Activated naive CD4-positive, alpha-beta T cell treated with anti-CD3 and anti-CD28 coated beads, Interleukin-2, amount 50 U/mL, for 24 hours (primary cell): ENCODE data around the gene CBR3.

Experiments
- H3K27ac Mint-ChIP-seq: one replicate; pipeline ENCODE4 v1.8.0; 2021; ENCODE audit warnings: mild to moderate bottlenecking, mixed read lengths
- H3K27me3 Mint-ChIP-seq: one replicate; pipeline ENCODE4 v1.8.0; 2021; ENCODE audit warnings: mixed read lengths
- H3K36me3 Mint-ChIP-seq: one replicate; pipeline ENCODE4 v1.8.0; 2021; ENCODE audit warnings: mixed read lengths
- H3K4me1 Mint-ChIP-seq: one replicate; pipeline ENCODE4 v1.8.0; 2021; ENCODE audit warnings: mixed read lengths
- H3K4me3 Mint-ChIP-seq: one replicate; pipeline ENCODE4 v1.8.0; 2021; ENCODE audit warnings: mild to moderate bottlenecking, mixed read lengths
- H3K9me3 Mint-ChIP-seq: one replicate; pipeline ENCODE4 v1.8.0; 2021; ENCODE audit warnings: mixed read lengths

Gene CBR3

DNA sequence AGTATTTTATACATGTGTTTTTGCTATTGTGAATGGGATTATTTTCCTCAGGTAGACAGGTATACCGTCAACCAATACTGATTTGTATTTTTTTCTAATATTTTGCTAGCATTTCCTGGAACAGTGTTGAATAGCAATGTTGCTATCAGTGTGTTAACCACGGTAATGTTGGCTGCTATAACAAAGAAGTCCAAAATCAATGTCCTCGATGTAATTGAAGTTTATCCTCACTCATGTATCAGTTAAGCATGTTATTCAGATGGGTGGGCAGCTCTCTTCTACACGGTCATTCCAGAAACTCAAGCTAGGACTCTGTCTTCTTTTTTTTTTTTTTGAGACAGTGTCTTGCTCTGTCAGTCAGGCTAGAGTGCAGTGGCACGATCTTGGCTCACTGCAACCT lies 46.1 kb downstream of the CBR3 start:
- Mint-ChIP-seq H3K4me1 (peaks cover 17% of the 10 kb centered on the region), H3K9me3 (no peaks in the 10 kb centered on the region), H3K36me3 (peaks cover 2% of the 10 kb centered on the region), H3K27ac (no peak overlapping the region), H3K4me3 (no peak overlapping the region), H3K27me3 (no peaks in the 10 kb centered on the region)

DNA sequence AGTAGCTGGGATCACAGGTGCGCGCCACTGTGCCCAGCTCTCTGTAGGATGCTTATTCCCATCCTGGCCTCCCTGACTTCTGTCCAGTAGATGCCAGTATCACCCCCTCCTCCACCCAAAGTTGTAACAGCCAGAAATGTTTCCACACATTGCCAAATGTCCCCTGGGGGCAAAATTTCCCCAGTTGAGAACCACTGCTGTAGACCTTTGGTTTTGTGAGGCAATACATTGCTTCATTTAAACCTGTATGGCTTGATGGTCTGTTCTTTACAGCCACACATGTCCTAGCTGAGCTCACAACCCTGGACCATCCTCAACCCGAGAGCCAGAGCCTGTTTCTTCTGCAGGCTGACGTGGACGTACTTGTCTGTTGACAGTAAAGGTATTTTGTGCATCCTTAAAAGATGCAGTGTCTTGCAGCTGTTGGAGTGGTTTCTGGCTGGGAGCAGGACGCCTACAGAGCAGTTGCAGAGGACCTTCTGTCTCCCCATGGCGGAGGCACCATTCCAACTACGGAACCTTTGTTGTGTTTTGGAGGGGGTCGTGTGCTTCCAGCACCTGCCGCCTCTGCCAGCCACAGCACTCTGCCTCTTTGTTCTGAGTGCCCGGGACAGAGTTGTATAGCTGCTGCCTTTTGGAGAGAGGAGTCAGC lies 48.4 kb downstream of the CBR3 start:
- peaks cover 12% of the 10 kb centered on the region for H3K4me1 Mint-ChIP-seq

DNA sequence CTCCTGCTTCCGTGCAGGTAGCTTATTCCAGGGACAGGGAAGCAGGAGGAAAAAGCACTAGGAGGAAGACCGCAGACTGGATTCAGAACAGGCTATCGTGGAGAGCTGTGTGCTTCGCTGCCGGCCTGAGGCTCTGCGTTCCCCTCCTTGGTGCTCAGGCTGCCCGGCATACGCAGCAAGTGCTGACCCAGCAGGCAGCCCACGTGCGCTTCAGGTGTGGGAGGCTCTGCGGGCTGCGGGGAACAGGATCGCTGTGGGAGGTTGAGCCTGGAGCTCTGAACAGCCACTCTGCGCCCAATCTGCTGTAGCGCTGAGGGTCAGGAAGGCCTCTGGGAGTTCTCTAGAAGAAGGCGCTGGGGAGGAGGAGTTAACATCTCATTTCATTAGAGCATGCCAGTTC lies 49.7 kb downstream of the CBR3 start:
- peaks cover 17% of the 10 kb centered on the region for H3K4me1 Mint-ChIP-seq
- no peak overlapping the region for H3K27ac Mint-ChIP-seq
- H3K9me3 Mint-ChIP-seq: no peaks in the 10 kb centered on the region
- H3K4me3 Mint-ChIP-seq: no peak overlapping the region
- H3K27me3 Mint-ChIP-seq: no peaks in the 10 kb centered on the region
- no peaks in the 10 kb centered on the region for H3K36me3 Mint-ChIP-seq

More for the DNA sequence above, 48.4 kb downstream of the CBR3 start:
- Mint-ChIP-seq H3K9me3 (no peaks in the 10 kb centered on the region), H3K27me3 (no peaks in the 10 kb centered on the region), H3K27ac (no peak overlapping the region), H3K36me3 (peaks cover 2% of the 10 kb centered on the region), H3K4me3 (no peak overlapping the region)

DNA sequence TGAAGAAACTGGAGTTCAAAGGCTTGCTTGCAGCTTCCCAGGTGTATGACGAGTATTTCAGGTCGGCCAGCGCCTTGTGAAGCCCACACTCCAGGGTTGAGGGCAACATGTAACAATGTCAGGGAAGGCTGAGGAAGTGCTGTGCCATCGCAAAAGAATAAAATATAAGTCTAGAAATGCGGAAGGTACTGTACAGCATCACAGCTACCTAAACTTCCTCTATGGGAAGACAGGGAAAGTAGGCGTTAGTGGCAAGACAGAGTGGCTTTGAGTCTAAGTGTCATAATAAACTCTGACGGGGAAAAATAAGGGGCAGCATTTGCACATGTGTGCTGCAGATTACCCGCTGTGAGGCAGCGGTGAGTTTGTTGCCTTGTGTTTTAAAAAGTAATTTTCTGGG lies 50.6 kb downstream of the CBR3 start:
- Mint-ChIP-seq H3K27ac (no peak overlapping the region), H3K4me1 (peaks cover 17% of the 10 kb centered on the region), H3K4me3 (no peak overlapping the region), H3K27me3 (no peaks in the 10 kb centered on the region), H3K36me3 (no peaks in the 10 kb centered on the region), H3K9me3 (no peaks in the 10 kb centered on the region)

DNA sequence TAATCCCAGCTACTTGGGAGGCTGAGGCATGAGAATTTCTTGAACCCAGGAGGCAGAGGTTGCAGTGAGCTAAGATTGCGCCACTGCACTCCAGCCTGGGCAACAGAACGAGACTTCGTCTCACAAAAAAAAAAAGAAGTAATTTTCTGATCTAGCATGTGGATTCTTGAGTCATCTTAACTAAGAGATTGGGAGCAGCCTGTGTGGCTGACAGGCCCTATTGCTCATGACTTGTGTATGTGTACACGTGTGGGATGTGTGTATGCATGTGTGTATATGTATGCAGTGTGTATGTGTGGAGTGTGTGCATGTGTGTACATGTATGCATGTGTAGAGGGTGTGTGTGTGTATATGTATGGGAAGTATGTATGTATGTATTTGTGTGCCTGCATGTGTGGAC lies 51.2 kb downstream of the CBR3 start:
- no peaks in the 10 kb centered on the region for H3K27me3 Mint-ChIP-seq
- H3K27ac Mint-ChIP-seq: no peak overlapping the region
- H3K9me3 Mint-ChIP-seq: no peaks in the 10 kb centered on the region
- H3K36me3 Mint-ChIP-seq: peaks cover 3% of the 10 kb centered on the region
- H3K4me1 Mint-ChIP-seq: peaks cover 17% of the 10 kb centered on the region
- no peak overlapping the region for H3K4me3 Mint-ChIP-seq

DNA sequence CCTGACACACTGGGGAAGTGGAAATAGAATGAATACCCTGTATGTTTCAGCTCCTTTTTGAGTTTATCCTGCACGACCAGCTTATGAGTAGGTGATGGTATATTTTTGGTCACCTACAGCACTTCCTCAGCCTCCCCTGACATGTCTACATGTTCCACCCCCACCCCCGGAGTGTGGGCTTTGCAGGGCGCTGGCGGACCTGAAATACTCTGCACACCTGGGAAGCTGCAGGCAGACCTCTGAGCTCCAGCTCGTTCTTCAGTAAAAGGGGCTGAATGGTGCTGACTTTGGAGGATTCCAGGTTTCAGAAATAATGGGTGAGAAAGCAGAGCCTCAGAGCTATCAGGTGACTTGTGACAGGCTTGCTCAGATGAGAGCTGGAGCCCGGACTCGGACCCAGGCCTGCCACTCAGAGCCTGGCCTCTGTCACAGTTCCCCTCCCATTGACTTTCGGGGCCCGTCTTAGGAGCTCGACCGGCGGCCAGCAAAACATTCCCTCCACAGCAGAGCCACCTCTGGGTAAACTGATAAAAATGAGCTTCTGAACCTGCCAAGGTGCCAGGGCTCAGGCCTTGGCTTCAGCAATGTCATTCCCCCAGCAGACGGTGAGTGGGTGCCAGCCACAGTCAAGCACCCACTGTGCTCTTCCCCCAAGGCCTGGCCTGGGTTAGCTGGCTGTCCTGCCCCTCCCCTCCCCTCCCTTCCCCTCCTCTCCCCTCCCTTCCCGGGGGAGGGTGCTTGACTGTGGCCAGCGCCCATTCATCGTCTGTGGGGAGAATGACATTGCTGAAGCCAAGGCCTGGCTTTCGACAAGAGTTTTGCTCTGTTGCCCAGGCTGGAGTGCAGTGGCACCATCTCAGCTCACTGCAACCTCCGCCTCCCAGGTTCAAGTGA lies 51.9 kb downstream of the CBR3 start:
- Mint-ChIP-seq H3K9me3 (no peaks in the 10 kb centered on the region), H3K27me3 (no peaks in the 10 kb centered on the region), H3K36me3 (peaks cover 3% of the 10 kb centered on the region), H3K4me1 (peaks cover 17% of the 10 kb centered on the region), H3K27ac (no peak overlapping the region), H3K4me3 (no peak overlapping the region)

DNA sequence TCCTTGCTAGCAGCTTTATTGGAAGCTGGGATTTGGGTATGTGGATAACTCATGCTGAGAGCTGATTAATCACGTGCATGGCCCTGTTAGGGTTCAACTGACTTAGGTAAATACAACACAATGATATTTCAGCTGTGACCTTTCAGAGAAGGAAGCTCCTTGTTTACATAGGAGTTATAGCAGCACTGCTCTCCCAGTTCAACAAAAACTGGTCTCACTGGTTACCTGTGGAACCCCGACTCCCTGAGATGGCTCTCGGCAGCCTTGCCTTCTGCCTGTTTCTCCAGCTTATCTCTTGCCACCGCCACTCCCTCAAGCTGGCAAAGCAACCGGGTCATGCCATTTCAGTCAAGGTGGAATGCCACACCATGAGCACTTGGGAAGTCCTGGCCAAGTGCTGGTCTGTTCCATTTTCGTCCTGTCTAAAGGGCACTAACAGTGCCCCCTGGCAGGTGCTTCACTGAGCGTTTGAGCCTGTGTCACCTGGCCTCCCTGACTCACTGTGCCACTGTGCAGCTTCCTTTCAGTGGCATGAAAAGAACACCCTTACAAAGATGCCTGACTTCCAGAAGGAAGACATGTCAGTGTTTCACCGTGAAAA lies 53.3 kb downstream of the CBR3 start:
- Mint-ChIP-seq H3K4me3 (no peak overlapping the region), H3K27me3 (no peaks in the 10 kb centered on the region), H3K4me1 (peaks cover 17% of the 10 kb centered on the region), H3K36me3 (peaks cover 3% of the 10 kb centered on the region), H3K9me3 (no peaks in the 10 kb centered on the region), H3K27ac (no peak overlapping the region)

DNA sequence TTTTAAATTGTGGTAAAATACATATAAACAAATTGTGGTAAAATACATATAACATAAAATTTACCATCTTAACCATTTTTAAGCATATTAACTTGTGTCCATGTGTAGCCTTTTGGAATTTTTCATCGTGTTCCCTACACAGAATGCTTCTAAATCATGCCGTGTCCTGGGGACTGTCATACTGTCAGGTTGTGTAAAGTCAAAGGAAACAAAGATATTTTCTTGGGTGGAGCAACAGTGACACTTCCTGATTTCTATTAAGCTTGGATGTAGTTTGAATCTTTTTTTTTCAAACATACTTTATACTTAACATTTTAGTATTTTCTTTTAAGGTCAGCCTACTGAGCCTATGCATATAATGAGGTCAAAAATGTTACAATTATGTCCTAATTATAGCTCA lies 54.1 kb downstream of the CBR3 start:
- H3K36me3 Mint-ChIP-seq: peaks cover 3% of the 10 kb centered on the region
- peaks cover 17% of the 10 kb centered on the region for H3K4me1 Mint-ChIP-seq
- no peak overlapping the region for H3K4me3 Mint-ChIP-seq
- H3K27me3 Mint-ChIP-seq: no peaks in the 10 kb centered on the region
- H3K27ac Mint-ChIP-seq: no peak overlapping the region
- no peaks in the 10 kb centered on the region for H3K9me3 Mint-ChIP-seq

DNA sequence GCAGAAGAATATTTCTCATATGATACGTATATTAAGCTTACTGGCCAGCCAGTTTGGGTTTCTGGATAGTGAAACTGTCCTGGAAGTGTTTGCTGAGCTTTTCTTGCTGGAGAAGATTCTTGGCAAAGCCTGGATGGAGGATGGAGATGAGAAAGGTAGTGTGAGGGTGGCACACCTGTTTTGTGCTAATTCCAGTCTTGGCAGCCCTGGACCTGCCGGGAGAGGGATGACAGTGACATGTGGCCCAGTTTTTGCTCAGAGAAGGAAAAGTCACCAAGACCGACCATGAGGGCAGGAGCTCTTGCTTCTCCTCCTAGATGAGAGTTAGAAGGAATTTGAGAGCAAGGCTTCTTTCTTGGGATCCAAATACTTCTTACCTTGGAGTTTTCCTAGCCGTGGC lies 55.9 kb downstream of the CBR3 start:
- Mint-ChIP-seq H3K4me3 (no peak overlapping the region), H3K27ac (no peak overlapping the region), H3K27me3 (no peaks in the 10 kb centered on the region), H3K4me1 (peaks cover 11% of the 10 kb centered on the region), H3K36me3 (peaks cover 3% of the 10 kb centered on the region), H3K9me3 (no peaks in the 10 kb centered on the region)

DNA sequence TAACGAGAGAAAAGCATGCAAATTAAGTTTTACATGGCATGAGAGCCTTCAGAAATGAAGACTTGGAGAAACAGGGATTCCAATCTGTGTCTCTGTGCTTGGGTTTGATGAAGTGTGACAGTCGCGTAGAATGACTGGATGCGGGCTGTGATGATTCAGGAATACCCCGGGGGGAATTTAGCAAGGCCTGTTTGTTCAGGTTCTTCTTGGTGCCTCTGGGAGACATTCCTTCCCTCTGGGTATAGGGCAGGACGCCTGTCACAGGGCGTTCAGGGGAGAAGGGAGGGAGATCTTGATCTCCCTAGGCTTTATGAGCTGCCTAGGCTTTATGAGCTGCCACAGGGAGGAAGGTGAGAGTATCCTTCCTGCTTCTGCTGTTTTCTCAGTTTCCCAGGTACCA lies 58.3 kb downstream of the CBR3 start:
- H3K36me3 Mint-ChIP-seq: peaks cover 6% of the 10 kb centered on the region
- peaks cover 9% of the 10 kb centered on the region for H3K4me1 Mint-ChIP-seq
- no peaks in the 10 kb centered on the region for H3K27me3 Mint-ChIP-seq
- no peak overlapping the region for H3K27ac Mint-ChIP-seq
- H3K9me3 Mint-ChIP-seq: no peaks in the 10 kb centered on the region
- no peak overlapping the region for H3K4me3 Mint-ChIP-seq

DNA sequence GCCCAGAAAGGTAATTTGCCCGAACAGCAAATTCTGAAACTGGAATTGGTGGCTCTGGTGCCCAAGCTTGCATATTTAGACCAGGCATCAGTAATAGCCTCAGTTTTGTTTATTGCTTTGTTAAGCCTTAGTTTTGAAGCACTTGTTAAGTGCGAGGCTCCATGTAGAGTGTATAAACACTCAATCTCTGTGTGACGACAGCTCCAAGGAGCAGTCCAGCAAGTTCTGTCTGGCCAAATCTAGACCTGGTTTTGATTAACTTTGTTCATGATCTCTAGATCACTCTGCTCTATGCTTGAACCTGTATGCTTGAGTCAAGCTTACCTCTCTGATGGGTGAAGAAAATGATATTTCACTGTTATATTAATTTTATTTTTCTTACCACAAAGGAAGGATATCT lies 59.1 kb downstream of the CBR3 start:
- Mint-ChIP-seq H3K36me3 (peaks cover 9% of the 10 kb centered on the region), H3K9me3 (no peaks in the 10 kb centered on the region), H3K27me3 (no peaks in the 10 kb centered on the region), H3K27ac (no peak overlapping the region), H3K4me3 (no peak overlapping the region), H3K4me1 (peaks cover under 1% of the 10 kb centered on the region)

DNA sequence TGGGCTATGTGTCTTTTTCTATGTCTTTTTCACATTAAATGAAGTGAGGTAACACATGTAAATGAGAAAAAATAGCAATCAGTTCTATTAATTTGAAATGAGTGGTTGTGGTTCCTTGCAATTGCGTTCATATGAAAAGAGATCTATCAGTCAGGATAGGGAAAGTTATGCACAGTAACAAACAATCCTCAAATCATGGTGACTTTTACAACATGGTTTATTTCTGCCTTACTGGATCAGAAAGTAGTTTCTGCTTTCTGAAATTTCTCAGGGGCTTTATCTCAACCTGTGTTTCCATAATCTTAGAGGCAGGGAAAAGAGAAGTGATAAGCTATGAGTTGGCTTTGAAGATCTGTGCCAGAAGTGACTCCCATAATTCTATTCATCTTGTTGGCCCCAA lies 60.7 kb downstream of the CBR3 start:
- Mint-ChIP-seq H3K36me3 (peaks cover 15% of the 10 kb centered on the region), H3K9me3 (no peaks in the 10 kb centered on the region), H3K27ac (no peak overlapping the region), H3K27me3 (no peaks in the 10 kb centered on the region), H3K4me1 (no peaks in the 10 kb centered on the region), H3K4me3 (no peak overlapping the region)
